Measurements from ENCODE around the gene FNDC10. TPM values are rescaled to one million over a fixed set of nuclear protein-coding genes. Genes with fewer than 3 reads are reported as not detected.

The FNDC10 gene
- total RNA-seq, 4 donors from 2014 or later, result 0.50 to 1.9 (median 0.84) TPM; not detected in 1

DNA sequence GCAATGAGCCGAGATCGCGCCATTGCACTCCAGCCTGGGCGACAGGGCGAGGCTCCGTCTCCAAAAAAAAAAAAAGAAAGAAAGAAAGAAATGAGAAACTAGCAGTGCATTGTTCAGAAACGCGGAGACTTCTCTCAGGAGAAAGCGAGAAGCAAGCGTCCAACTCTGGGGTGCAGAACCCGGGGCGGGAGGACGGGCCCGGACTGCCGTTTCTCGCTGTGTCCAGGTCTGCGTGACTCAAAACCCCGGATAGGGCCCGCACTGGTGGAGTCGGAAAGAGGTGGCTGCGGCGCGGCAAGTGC is 15.0 kb upstream of the FNDC10 start:
- intact Hi-C loops (cut with DNase I), result loop anchor here (2.0 kb wide), 1 partner anchor 40 kb away; the partner anchor contains the start of gene SSU72
- Histone ChIP-seq H3K9me3 (no peaks in the 10 kb centered on the region), H3K4me3 (peak overlapping the region; percentile 86 to 99 (median 94)), H3K27me3 (no peaks in the 10 kb centered on the region), H3K36me3 (peaks cover 4 to 23% (median 13%) of the 10 kb centered on the region in 4 donors), H3K4me1 (peaks cover 24 to 44% (median 42%) of the 10 kb centered on the region in 4 donors), H3K27ac (replicated peaks in 1 of 4) (peak overlapping the region; percentile 99 to 100 (median 100))
- no peak for DNase-seq (ENCODE audit: extremely low spot score)
- under 1% methylated on average over 23 of the region's 23 CpGs for WGBS
- no peak for TF ChIP-seq POLR2AphosphoS5 (IDR thresholded peaks at IDR 0.05)
- TF ChIP-seq EP300 (IDR thresholded peaks at IDR 0.05), result no peak
- TF ChIP-seq POLR2A (IDR thresholded peaks at IDR 0.05; ENCODE audit: low read depth), result no peak
- TF ChIP-seq, protein P1, sequence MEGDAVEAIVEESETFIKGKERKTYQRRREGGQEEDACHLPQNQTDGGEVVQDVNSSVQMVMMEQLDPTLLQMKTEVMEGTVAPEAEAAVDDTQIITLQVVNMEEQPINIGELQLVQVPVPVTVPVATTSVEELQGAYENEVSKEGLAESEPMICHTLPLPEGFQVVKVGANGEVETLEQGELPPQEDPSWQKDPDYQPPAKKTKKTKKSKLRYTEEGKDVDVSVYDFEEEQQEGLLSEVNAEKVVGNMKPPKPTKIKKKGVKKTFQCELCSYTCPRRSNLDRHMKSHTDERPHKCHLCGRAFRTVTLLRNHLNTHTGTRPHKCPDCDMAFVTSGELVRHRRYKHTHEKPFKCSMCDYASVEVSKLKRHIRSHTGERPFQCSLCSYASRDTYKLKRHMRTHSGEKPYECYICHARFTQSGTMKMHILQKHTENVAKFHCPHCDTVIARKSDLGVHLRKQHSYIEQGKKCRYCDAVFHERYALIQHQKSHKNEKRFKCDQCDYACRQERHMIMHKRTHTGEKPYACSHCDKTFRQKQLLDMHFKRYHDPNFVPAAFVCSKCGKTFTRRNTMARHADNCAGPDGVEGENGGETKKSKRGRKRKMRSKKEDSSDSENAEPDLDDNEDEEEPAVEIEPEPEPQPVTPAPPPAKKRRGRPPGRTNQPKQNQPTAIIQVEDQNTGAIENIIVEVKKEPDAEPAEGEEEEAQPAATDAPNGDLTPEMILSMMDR (IDR thresholded peaks at IDR 0.05), result no peak

DNA sequence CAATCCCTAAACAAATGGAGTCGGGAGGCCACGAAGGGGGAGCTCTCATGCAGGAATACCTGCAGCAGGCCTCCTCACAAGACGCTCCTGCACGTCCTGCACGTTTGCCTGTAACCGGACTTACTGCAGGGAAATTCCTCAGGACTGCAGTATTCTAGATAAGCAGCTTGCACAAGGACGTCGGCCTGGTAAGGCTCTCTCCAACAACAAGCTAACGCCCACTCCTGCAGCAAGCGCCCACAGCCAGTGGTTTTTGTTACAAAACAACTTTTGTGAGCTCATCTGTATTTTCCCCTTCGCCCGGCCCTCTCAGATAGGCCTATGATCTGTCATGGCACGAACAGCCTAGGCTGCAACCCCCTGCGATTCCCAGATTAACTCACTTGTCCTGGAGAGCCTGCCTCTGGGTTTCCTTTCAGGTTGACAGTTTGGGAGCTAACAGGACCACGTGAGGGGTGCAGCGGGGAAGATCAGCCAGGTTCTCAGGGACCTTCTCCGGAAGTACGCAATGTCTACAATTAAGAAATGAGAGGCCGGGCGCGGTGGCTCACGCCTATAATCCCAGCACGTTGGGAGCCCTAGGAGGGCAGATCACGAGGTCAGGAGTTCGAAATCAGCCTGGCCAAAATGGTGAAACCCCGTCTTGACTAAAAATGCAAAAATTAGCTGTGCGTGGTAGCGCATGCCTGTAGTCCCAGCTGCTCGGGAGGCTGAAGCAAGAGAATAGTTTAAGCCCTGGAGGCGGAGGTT is 14.4 kb upstream of the FNDC10 start:
- Histone ChIP-seq H3K27ac (replicated peaks in 1 of 4) (peak overlapping the region; percentile 99 to 100 (median 100)), H3K9me3 (no peaks in the 10 kb centered on the region), H3K4me3 (peak overlapping the region; percentile 86 to 99 (median 94)), H3K36me3 (peaks cover 4 to 23% (median 13%) of the 10 kb centered on the region in 4 donors), H3K27me3 (no peaks in the 10 kb centered on the region), H3K4me1 (peaks cover 24 to 43% (median 42%) of the 10 kb centered on the region in 4 donors)
- TF ChIP-seq POLR2AphosphoS5 (IDR thresholded peaks at IDR 0.05) (no peak), POLR2A (IDR thresholded peaks at IDR 0.05; ENCODE audit: low read depth) (no peak), EP300 (IDR thresholded peaks at IDR 0.05) (no peak)
- TF ChIP-seq, protein P1 (IDR thresholded peaks at IDR 0.05), result no peak
- 16% methylated on average over 25 of the region's 30 CpGs for WGBS
- intact Hi-C loops (cut with DNase I), result loop anchor here (2.0 kb wide), 1 partner anchor 40 kb away; the partner anchor contains the start of gene SSU72
- DNase-seq (ENCODE audit: extremely low spot score), result no peak

DNA sequence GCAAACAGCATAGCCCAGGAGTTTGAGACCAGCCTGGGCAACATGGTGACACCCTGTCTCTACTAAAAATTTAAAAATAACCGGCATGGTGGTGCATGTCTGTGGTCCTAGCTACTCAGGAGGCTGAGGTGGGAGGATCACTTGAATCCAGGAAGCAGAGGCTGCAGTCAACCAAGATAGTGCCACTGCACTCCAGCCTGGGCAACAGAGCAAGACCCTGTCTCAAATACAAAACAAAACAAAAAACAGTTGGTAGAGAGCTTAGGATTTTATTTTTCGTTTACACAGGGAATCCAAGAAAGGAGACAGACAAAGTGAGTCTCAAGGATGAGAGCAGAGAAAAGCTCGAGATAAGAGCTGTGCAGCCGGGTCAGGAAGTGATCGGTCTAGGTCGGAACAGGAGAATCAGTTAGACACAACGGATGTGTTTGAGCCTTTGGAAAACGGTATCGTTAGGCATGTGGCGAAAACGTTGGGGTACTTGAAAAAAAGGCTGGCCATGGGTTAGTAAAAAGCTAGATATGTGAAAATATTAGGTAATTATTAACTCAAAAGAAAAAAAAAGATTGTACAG is 13.7 kb upstream of the FNDC10 start:
- intact Hi-C loops (cut with DNase I), result loop anchor here (2.0 kb wide), 1 partner anchor 39 kb away; the partner anchor contains the start of gene SSU72
- DNase-seq (ENCODE audit: extremely low spot score), result no peak
- peaks cover 24 to 43% (median 42%) of the 10 kb centered on the region in 4 donors for H3K4me1 ChIP-seq

DNA sequence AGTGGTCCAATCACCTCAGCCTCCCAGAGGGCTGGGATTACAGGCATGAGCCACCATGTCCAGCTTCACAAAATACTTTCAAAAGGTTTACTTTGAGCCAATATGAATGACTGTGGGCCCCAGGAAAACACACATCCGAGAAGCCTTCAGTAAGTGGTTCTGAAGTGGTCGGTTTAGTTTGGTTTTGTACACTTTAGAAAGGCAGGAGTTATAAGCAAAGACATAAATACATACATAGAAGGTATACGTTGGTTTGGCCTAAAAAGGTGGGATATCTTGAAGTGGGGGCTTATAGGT is 12.1 kb upstream of the FNDC10 start:
- intact Hi-C loops (cut with DNase I), result no loop called here
- no peak for DNase-seq (ENCODE audit: extremely low spot score)

More for the DNA sequence above, 13.7 kb upstream of the FNDC10 start:
- Histone ChIP-seq H3K36me3 (peaks cover 4 to 16% (median 12%) of the 10 kb centered on the region in 4 donors), H3K27me3 (no peaks in the 10 kb centered on the region), H3K27ac (replicated peaks in 1 of 4) (no peak overlapping the region), H3K9me3 (no peaks in the 10 kb centered on the region), H3K4me3 (peak overlapping the region in 1 of 4 donors; percentile 92)
- TF ChIP-seq, protein P1 (IDR thresholded peaks at IDR 0.05), result no peak
- TF ChIP-seq POLR2AphosphoS5 (IDR thresholded peaks at IDR 0.05) (no peak), EP300 (IDR thresholded peaks at IDR 0.05) (no peak), POLR2A (IDR thresholded peaks at IDR 0.05; ENCODE audit: low read depth) (no peak)
- WGBS, result 83% methylated on average over 11 of the region's 11 CpGs

More for the DNA sequence above, 12.1 kb upstream of the FNDC10 start:
- H3K9me3 ChIP-seq, result no peaks in the 10 kb centered on the region
- no peaks in the 10 kb centered on the region for H3K27me3 ChIP-seq
- WGBS, result 88% methylated on average over 3 of the region's 3 CpGs
- TF ChIP-seq POLR2A (IDR thresholded peaks at IDR 0.05; ENCODE audit: low read depth), result no peak
- no peak for TF ChIP-seq POLR2AphosphoS5 (IDR thresholded peaks at IDR 0.05)
- TF ChIP-seq, protein P1 (IDR thresholded peaks at IDR 0.05), result no peak
- no peak for TF ChIP-seq EP300 (IDR thresholded peaks at IDR 0.05)
- no peak overlapping the region for H3K4me3 ChIP-seq
- H3K36me3 ChIP-seq, result peaks cover 0 to under 1% (median 0%) of the 10 kb centered on the region in 4 donors
- H3K4me1 ChIP-seq, result peaks cover 22 to 34% (median 30%) of the 10 kb centered on the region in 4 donors
- peak overlapping the region in 1 of 4 donors; percentile 63 for H3K27ac ChIP-seq (replicated peaks in 1 of 4)

All from esophagus muscularis mucosa (tissue), 4 donors.